Progenitor cell of endocrine pancreas (in vitro differentiated cells): ENCODE measurements around the gene MTCH1. TPM values are rescaled to one million over a fixed set of nuclear protein-coding genes. Genes with fewer than 3 reads are reported as not detected.

Experiments used
- DNase-seq: peaks from one replicate; pipeline ENCODE4 v3.0.0; 2021; ENCODE audit warnings: low spot score; ENCODE audit not compliant: unreplicated experiment
- H3K27ac Mint-ChIP-seq: 2 replicates; pipeline ENCODE4 v1.8.0; 2021; ENCODE audit warnings: mild to moderate bottlenecking, moderate library complexity, mixed read lengths
- H3K27me3 Mint-ChIP-seq: 2 replicates; pipeline ENCODE4 v1.8.0; 2021; ENCODE audit warnings: mixed read lengths
- H3K36me3 Mint-ChIP-seq: 2 replicates; pipeline ENCODE4 v1.8.0; 2022; ENCODE audit warnings: mixed read lengths; ENCODE audit not compliant: insufficient read depth
- H3K4me1 Mint-ChIP-seq: 2 replicates; pipeline ENCODE4 v1.8.0; 2021; ENCODE audit warnings: low read depth, mixed read lengths
- H3K4me3 Mint-ChIP-seq: 2 replicates; pipeline ENCODE4 v1.8.0; 2021; ENCODE audit warnings: low read depth, mild to moderate bottlenecking, moderate library complexity, mixed read lengths
- H3K9me3 Mint-ChIP-seq: 2 replicates; pipeline ENCODE4 v1.8.0; 2021; ENCODE audit warnings: low read depth, mixed read lengths
- CTCF ChIP-seq: fragments of 200-600 bp; sonication (generic); IDR thresholded peaks from one replicate; pipeline ENCODE4 v1.5.0; 2021; ENCODE audit warnings: antibody characterized with exemption, mild to moderate bottlenecking; ENCODE audit not compliant: unreplicated experiment
- total RNA-seq: library from RNA; stranded (reverse); gene quantifications from 2 replicates; pipeline ENCODE4 v1.2.1, GENCODE V29; 2021

The MTCH1 gene
- total RNA-seq, 1 donor from 2014 or later: 145 TPM

GRCh38 chr6:37016995-37017394 lies 31.0 kb upstream of the MTCH1 start:
- Mint-ChIP-seq H3K27ac (no peak overlapping the region), H3K27me3 (peaks cover 10% of the 10 kb centered on the region), H3K4me3 (no peak overlapping the region), H3K4me1 (peaks cover 4% of the 10 kb centered on the region), H3K9me3 (no peaks in the 10 kb centered on the region), H3K36me3 (no peaks in the 10 kb centered on the region)
- DNase-seq: no peak
- TF ChIP-seq CTCF: no peak

GRCh38 chr6:37015532-37015931 lies 29.5 kb upstream of the MTCH1 start:
- H3K4me3 Mint-ChIP-seq: no peak overlapping the region
- no peak for DNase-seq

GRCh38 chr6:37014667-37015066 lies 28.7 kb upstream of the MTCH1 start:
- Mint-ChIP-seq H3K27ac (no peak overlapping the region), H3K27me3 (no peaks in the 10 kb centered on the region), H3K4me1 (peaks cover 2% of the 10 kb centered on the region), H3K9me3 (no peaks in the 10 kb centered on the region), H3K4me3 (no peak overlapping the region), H3K36me3 (no peaks in the 10 kb centered on the region)
- TF ChIP-seq CTCF: no peak
- no peak for DNase-seq

More at GRCh38 chr6:37015532-37015931, 29.5 kb upstream of the MTCH1 start:
- H3K9me3 Mint-ChIP-seq: no peaks in the 10 kb centered on the region
- no peaks in the 10 kb centered on the region for H3K36me3 Mint-ChIP-seq
- no peak overlapping the region for H3K27ac Mint-ChIP-seq
- H3K27me3 Mint-ChIP-seq: peaks cover 4% of the 10 kb centered on the region
- H3K4me1 Mint-ChIP-seq: peaks cover 2% of the 10 kb centered on the region
- no peak for TF ChIP-seq CTCF

GRCh38 chr6:37013516-37014491 lies 27.8 kb upstream of the MTCH1 start:
- H3K4me1 Mint-ChIP-seq: peaks cover 2% of the 10 kb centered on the region

More at GRCh38 chr6:37013516-37014491, 27.8 kb upstream of the MTCH1 start:
- DNase-seq: no peak
- Mint-ChIP-seq H3K27me3 (no peaks in the 10 kb centered on the region), H3K27ac (no peak overlapping the region), H3K4me3 (no peak overlapping the region), H3K9me3 (no peaks in the 10 kb centered on the region), H3K36me3 (no peaks in the 10 kb centered on the region)
- TF ChIP-seq CTCF: no peak
